Measurements from ENCODE around the gene SPTBN1.

SPTBN1 gene

DNA sequence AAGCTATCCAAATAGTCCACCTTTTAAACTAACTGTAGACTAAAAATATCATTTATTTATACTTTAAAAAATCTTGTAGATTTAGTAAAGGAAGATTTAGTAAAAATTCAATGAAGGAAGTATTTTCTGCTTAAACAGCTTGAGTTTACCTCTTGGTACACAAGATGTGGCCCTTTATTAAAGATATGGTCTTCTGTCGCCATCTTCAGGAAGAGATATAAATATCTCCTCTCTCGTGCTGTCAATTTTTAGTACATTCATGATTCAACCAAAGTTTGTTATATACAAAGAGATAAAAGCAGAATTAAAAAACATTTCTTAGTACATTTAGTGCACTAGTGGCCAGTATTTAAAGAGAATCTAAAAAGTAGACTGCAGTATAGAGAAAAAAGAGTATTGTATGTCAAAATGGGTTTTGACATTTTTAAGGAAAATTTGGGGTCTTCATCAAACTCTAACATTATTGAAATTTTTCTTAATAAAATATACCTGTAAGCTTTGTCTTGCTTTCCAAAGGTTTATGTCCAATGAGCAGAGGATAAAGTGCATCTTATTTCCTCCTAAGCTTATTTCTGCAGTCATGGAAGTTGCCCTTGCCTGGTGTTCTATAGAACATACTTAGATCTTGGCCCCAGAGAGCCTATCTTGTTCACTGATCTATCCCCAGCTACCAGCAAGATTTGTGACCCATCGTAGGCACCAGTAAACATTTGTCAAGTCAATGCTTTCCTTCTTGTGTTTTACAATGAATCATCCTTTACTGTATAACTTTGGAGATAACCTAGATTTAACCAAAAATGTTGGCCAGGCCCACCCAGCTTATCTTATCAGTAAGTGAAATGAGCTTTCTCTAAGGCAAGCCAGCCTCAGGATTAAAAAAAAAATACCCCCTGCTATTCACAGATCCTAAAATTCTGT, 248.8 kb downstream of the SPTBN1 start:
- DNase-seq (ENCODE audit: low read depth), result no peak

- no peak for DNase-seq (ENCODE audit: low read depth)
Observed at GRCh38 chr2:54706622-54707021, 250.5 kb downstream of the SPTBN1 start.

DNA sequence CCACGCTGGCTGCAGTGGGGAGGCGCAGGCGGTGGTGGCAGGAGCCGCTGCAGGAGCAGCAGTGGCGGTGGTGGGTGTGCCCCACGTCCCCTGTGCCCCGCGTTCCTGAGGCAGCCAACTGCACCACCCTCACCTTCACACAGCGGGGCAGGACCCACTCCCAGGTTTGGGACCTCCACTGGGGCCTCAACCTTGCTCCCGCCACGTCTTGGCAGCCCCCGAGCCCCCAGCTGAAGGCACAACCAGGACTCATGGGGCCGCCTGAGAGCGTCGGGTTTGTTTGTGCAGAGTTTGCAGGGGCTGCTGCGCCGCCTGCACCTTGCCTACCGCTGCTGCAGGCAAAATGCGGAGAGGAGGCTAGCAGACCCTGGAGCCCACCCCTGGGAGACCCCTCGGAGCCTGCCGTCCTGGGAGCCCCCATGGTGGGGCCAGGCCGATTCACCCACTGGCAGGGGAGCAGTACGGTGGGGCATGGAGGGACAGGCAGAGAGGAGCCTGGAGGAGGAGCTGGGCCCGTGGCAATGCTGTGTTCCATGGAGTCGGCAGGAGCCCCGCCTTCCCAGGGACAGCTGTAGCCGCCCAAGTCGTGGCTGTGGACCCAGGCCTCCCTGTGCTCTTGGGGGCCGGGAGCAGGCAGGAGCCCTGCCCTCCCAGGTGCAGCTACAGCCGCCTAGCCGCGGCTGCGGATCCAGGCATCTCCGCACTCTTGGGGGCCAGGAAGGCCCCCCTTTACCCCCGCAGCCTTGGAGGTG, 252.6 kb downstream of the SPTBN1 start:
- no peak for DNase-seq (ENCODE audit: low read depth)

DNA sequence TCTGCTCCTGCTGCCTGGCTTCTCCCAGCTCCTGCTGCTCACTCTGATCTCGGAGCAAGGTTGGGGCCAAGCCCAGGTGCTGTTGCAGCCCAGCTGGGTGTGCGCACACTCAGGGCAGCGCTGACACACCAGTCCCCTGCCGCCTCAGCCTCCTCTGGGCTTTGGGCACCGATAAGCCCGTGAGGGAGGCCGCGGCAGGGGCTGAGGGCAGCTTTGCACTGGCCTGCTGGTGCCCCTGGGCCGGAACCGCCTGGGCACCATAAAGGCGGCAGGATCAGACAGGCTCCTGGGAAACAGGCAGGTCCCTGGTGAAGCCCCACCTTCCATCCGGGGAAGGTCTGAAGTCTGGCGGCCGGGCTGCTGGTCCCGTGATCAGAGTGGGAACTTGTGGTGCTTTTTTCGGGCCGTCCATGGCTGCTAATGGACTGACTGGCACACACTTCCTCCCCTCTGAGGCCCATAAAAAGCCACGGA, 253.2 kb downstream of the SPTBN1 start:
- no peak for DNase-seq (ENCODE audit: low read depth)

GRCh38 chr2:54710216-54710615, 254.1 kb downstream of the SPTBN1 start:
- DNase-seq (ENCODE audit: low read depth), result no peak

DNA sequence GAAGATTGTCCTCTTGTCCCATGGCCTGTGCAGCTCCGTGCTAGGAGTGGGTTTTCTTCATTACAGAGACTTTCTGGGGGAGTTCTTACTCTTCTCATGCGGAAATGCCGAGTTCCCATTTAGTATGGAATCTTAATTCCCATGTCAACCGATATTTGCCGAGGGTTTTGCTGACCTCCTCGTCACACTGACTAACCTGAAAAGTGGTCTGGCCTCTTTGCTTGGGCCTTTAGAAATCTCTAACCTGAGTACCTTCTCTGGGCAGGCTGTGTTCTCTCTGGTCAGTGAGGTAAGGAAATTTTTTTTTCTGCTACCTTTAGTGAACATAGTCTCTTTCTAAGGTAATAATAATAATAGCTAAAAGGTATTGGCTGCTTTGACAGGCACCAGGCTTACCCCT, 256.4 kb downstream of the SPTBN1 start:
- DNase-seq (ENCODE audit: low read depth), result no peak

GRCh38 chr2:54714996-54715395, 258.9 kb downstream of the SPTBN1 start:
- DNase-seq (ENCODE audit: low read depth), result no peak

DNA sequence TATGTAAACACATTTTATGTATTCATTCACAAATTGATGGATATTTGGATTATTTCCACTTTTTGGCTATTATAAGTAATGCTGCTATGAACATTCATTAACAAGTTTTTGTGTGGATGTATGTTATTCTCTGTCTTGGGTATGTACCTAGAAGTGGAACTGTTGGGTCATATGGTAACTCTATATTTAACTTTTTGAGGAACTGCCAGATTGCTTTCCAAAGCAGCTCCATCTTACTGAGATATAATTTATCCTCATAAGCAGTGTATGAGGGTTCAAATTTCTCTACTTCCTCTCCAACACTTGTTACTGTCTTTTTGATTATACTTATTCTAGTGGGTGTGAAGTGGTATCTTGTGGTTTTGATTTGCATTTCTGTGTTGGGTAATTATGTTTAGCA, 260.2 kb downstream of the SPTBN1 start:
- DNase-seq (ENCODE audit: low read depth), result no peak

DNA sequence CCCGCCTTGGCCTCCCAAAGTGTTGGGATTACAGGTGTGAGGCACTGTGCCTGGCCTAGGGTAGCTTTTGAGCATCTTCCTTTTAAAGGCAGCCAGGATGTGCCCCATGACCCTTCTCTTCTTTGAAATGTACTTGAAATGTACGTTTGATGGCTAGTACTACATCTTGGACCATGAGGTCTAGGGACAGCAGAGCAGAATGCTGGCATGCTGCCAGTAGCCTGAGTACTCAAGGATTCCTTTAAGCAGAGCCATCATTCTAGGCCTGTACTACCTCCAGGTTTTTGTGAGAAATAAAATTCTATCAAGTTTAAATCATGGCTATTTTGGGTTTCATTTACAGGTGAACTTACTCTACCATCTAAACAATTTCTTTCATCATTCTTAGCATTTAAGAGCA, 264.4 kb downstream of the SPTBN1 start:
- DNase-seq (ENCODE audit: low read depth), result no peak
